ENCODE results near the gene COA6.
"Not testable (repeated sequence)": the region's sequence is repeated elsewhere in the genome, so short reads cannot be mapped to it uniquely, and the experiment has no call there.

COA6 gene

DNA sequence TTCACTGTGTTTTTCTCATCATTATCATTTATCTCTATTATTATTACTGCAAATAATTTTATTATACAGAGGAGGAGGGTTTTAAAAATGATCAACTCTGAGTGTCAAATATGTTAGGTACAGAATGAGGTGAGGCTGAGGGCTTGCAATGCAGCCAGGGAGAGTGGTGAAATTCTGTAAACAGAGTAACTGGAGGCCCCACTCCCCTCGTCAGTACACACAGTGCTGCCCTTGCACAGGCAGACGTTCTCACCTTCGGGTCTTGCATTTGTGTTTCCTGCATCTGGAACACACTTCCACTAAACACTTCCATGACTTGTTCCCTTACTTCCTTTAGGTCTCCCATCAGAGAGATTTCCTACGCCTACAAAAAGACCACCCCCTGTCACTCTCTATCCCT lies 24.3 kb upstream of the COA6 start:
- CTCF ChIA-PET: no interaction called here
- POLR2A ChIA-PET: no interaction called here
- no peak for TF ChIP-seq L3MBTL2 (conservative IDR thresholded peaks at IDR 0.05)
- TF ChIP-seq ARNT (IDR thresholded peaks at IDR 0.05): no peak
- no peak for TF ChIP-seq TARDBP (IDR thresholded peaks at IDR 0.05)
- no peak for TF ChIP-seq SP1 (IDR thresholded peaks at IDR 0.05)
- no peak for DNase-seq (ENCODE audit: extremely low spot score)

DNA sequence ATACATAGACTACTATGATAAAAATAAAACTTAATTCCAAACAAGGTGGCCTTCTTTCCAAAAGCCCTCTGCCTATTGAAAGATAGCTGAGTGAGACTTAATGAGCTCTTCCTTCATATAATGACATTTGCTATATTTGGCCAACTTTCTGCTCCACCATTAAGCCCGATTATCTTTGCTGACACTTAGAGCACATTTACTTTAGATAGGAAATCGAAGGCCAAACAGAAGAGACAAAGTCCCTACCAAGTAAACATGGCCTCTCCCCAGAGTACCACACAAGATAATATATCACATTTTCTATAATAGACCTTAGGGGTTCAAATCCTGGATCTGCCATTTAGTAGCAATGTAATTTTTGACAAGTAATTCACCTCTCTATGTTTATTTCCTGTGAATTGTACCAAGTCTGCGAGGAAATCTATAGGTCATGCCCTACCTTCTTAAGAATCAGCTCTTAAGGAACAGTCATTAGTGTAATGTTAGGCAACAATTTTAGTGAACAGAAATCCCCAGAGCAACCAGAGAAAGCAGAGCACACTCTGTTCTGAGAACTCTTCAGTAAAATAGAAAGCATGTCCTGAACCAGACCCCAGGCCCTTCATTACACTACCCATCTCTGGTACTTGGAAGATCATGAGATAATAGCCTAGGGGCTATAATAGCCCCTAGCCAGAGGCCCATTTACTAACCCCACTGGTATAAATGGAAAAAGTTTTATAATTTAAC lies 17.3 kb upstream of the COA6 start:
- TF ChIP-seq FOXK2 (IDR thresholded peaks at IDR 0.05) (no peak), SUZ12 (IDR thresholded peaks at IDR 0.05) (no peak), FOXA1 (IDR thresholded peaks at IDR 0.05) (no peak)
- no peak for DNase-seq (ENCODE audit: extremely low spot score)
- ChIA-PET POLR2A (interaction anchor here (3.2 kb wide), 1 partner anchor 17 kb away, joined by 16 read pairs; the partner anchor contains the start of gene COA6), CTCF (no interaction called here)

DNA sequence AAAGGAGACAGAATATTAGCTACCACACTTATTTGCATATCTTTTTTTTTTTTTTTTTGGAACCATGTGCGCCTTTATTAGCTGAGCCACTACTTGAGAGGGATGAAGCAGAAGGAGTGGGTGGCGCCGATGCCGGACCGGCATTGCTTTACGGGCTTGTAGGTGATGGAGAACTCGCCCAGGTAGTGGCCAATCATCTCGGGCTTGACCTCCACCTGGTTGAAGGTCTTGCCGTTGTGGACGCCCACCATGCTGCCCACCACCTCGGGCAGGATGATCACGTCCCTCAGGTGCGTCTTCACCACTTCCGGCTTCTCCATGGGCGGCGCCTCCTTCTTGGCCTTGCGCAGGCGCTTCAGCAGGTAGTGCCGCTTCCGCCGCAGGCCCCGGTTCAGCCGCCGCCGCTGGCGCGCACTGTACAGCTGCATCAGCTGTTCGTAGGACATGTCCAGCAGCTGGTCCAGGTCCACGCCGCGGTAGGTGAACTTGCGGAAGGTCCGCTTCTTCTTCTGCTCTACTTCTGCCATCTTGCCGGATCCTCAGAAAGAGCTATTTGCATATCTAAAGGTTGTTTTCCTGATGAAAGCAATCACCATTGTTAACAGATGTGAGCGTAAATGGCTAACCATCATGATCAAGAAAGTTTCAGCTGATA lies 16.5 kb upstream of the COA6 start:
- CTCF ChIA-PET; DNase-seq (ENCODE audit: extremely low spot score): not testable (repeated sequence)
- peak; percentile 42; the same call in 1 of the 2 replicates for TF ChIP-seq L3MBTL2 (conservative IDR thresholded peaks at IDR 0.05)
- POLR2A ChIA-PET: interaction anchor here (3.2 kb wide), 1 partner anchor 17 kb away, joined by 16 read pairs; the partner anchor contains the start of gene COA6

DNA sequence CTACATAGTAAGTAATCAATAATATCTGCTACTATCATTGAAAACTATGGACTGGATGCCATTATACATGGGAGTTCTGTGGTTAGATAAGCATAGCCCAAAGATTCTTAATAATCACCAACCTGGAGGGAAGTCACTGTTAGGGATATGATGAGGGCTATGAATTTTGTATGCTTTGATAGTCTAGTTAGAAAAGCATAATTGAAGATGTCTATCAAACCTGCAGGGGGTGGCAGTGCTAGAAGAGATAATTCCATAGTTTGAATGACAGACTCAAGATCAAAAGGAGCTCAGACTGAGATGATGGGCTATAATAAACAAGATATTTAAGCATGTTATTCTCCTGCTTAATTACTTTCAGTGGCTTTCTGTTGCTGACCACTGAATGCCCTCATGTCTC lies 15.4 kb upstream of the COA6 start:
- ChIA-PET POLR2A (interaction anchor here (3.2 kb wide), 1 partner anchor 15 kb away, joined by 16 read pairs; the partner anchor contains the start of gene COA6), CTCF (no interaction called here)
- no peak for TF ChIP-seq BHLHE40 (IDR thresholded peaks at IDR 0.05; ENCODE audit: borderline replicate concordance)
- no peak for TF ChIP-seq CTBP1 (IDR thresholded peaks at IDR 0.05; ENCODE audit: borderline replicate concordance)
- no peak for TF ChIP-seq ARNT (IDR thresholded peaks at IDR 0.05)
- no peak for TF ChIP-seq ELF4 (IDR thresholded peaks at IDR 0.05)
- no peak for TF ChIP-seq L3MBTL2 (conservative IDR thresholded peaks at IDR 0.05)
- no peak for TF ChIP-seq ZNF384 (IDR thresholded peaks at IDR 0.05)
- TF ChIP-seq SP1 (IDR thresholded peaks at IDR 0.05): no peak
- TF ChIP-seq SUZ12 (IDR thresholded peaks at IDR 0.05): no peak
- TF ChIP-seq HDGF (IDR thresholded peaks at IDR 0.05; ENCODE audit: borderline replicate concordance): no peak
- TF ChIP-seq, protein P1, sequence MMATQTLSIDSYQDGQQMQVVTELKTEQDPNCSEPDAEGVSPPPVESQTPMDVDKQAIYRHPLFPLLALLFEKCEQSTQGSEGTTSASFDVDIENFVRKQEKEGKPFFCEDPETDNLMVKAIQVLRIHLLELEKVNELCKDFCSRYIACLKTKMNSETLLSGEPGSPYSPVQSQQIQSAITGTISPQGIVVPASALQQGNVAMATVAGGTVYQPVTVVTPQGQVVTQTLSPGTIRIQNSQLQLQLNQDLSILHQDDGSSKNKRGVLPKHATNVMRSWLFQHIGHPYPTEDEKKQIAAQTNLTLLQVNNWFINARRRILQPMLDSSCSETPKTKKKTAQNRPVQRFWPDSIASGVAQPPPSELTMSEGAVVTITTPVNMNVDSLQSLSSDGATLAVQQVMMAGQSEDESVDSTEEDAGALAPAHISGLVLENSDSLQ (IDR thresholded peaks at IDR 0.05): no peak
- no peak for TF ChIP-seq LEF1 (IDR thresholded peaks at IDR 0.05; ENCODE audit: borderline replicate concordance)
- no peak for TF ChIP-seq NFRKB (IDR thresholded peaks at IDR 0.05)
- TF ChIP-seq FOXM1 (IDR thresholded peaks at IDR 0.05; ENCODE audit: borderline replicate concordance): no peak
- DNase-seq (ENCODE audit: extremely low spot score): no peak

DNA sequence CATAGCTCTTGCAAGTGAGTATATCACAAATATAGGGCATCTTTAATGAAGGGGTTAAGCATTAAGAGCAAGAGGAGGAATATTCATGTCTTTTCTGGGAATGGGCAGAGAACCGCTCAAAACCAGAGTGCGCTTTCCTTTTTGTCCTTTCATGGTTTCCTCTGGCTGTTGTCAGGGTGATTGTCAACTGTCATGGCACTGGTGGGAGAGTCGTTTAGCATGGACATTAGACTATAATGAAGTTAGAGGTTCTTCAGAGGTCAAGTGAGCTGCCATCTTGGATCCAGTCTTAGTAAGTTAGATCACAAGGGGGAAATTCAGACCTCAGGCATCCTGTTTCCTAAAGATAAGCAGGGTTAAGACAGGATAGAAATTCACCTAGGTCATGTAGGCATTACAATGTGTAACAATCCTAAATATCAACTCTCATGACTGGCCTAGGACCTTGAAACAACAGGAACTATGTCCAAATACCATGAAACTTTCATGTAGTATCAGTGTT lies 12.1 kb upstream of the COA6 start:
- ChIA-PET CTCF (no interaction called here), POLR2A (no interaction called here)
- no peak for DNase-seq (ENCODE audit: extremely low spot score)
- TF ChIP-seq, protein P1 (IDR thresholded peaks at IDR 0.05): no peak
- no peak for TF ChIP-seq BHLHE40 (IDR thresholded peaks at IDR 0.05; ENCODE audit: borderline replicate concordance)
- TF ChIP-seq ZNF384 (IDR thresholded peaks at IDR 0.05): no peak
- TF ChIP-seq ARNT (IDR thresholded peaks at IDR 0.05): no peak
- no peak for TF ChIP-seq SUZ12 (IDR thresholded peaks at IDR 0.05)
- TF ChIP-seq CTBP1 (IDR thresholded peaks at IDR 0.05; ENCODE audit: borderline replicate concordance): no peak

DNA sequence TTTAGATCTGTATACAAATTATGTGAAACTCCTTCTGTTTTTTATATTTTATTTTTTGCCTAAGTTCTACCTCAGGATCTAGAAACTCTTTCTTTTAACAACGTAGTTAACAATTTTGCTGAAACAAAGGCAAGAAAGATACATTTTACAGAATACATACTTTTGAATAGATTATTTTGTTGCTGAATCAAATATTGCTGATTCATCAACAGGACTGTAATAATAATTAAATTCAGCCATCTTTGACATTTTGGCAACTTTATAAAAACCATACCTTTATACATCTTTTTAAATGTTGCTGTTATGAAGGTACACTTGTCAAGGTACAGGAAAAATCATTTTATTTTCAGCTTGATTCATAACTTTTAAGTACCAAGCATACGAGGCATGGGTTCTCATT lies 10.7 kb upstream of the COA6 start:
- TF ChIP-seq LEF1 (IDR thresholded peaks at IDR 0.05; ENCODE audit: borderline replicate concordance): no peak
- TF ChIP-seq, protein P1 (IDR thresholded peaks at IDR 0.05): no peak
- no peak for TF ChIP-seq FOXK2 (IDR thresholded peaks at IDR 0.05)
- TF ChIP-seq TARDBP (IDR thresholded peaks at IDR 0.05): no peak
- ChIA-PET CTCF (no interaction called here), POLR2A (interaction anchor here (2.6 kb wide), 1 partner anchor 11 kb away, joined by 15 read pairs; the partner anchor contains the start of gene COA6)
- DNase-seq (ENCODE audit: extremely low spot score): no peak

DNA sequence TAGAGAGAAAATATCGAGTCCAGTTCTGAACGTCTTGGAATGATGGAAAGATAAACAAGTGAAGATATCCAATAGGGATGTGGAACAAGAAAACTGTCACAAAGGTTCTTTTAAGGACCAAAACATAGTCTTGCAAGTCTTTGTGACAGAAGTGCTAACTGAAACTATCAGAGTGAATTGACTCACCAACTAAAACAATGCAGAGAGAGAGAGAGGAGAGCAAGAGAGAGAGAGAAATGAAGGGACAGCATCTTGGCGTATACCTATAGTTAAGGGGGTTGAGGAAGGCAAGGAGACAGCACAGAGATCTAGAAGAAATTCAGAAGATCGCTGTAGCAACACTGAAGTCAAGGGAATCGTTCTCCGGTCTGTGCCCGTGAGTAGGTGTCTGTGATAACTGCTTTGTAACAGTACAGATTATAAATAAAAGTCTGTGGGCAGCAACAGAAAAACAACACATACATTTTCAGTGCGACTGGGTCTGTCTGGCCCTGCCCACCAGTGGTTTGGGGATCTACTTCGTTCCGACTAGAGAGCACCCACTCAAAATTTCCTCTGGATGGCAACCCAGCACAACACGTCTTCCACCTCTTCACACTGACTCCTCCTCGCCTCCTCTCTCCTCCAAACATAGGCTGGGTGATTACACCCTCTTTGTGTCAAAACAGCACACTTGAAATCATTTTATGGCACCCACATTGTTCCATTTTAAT lies 4.8 kb upstream of the COA6 start:
- no peak for DNase-seq (ENCODE audit: extremely low spot score)
- no peak for TF ChIP-seq FOXM1 (IDR thresholded peaks at IDR 0.05; ENCODE audit: borderline replicate concordance)
- no peak for TF ChIP-seq HDGF (IDR thresholded peaks at IDR 0.05; ENCODE audit: borderline replicate concordance)
- TF ChIP-seq, protein P1 (IDR thresholded peaks at IDR 0.05): no peak
- no peak for TF ChIP-seq L3MBTL2 (conservative IDR thresholded peaks at IDR 0.05)
- no peak for TF ChIP-seq NFRKB (IDR thresholded peaks at IDR 0.05)
- CTCF ChIA-PET: no interaction called here
- POLR2A ChIA-PET: no interaction called here
